Muscle of leg (tissue), 16 donors: ENCODE results near the gene RNF34. TPM values are rescaled to one million over a fixed set of nuclear protein-coding genes. Genes with fewer than 3 reads are reported as not detected.

Experiments used
- DNase-seq: peaks from one replicate; pipeline ENCODE4 v3.0.0; 2013
- H3K27ac ChIP-seq: one replicate; pipeline ENCODE4 v1.5.1; 2013; ENCODE audit warnings: mild to moderate bottlenecking, low read length, control low read depth
- H3K27me3 ChIP-seq: one replicate; pipeline ENCODE4 v1.6.1; 2013; ENCODE audit warnings: low read length; ENCODE audit not compliant: control insufficient read depth, insufficient read depth
- H3K36me3 ChIP-seq: one replicate; pipeline ENCODE4 v1.6.1; 2013; ENCODE audit warnings: low read length; ENCODE audit not compliant: control insufficient read depth, insufficient read depth
- H3K4me1 ChIP-seq: one replicate; pipeline ENCODE4 v1.6.1; 2013; ENCODE audit warnings: low read length; ENCODE audit not compliant: control insufficient read depth, insufficient read depth
- H3K4me3 ChIP-seq: one replicate; pipeline ENCODE4 v1.5.1; 2013; ENCODE audit warnings: low read length, control low read depth
- H3K9me3 ChIP-seq: replicated peaks from 2 replicates; pipeline ENCODE4 v1.6.1; 2013; ENCODE audit warnings: low read depth, low read length; ENCODE audit not compliant: control insufficient read depth
- WGBS: methylation state at CpG from one replicate; pipeline ENCODE4 v1.1.5; 2013; ENCODE audit warnings: missing lambda C conversion rate; ENCODE audit not compliant: insufficient coverage; 5-methylcytosine and 5-hydroxymethylcytosine counted together
- long read RNA-seq, 11 donors: transcript quantifications; one replicate each; lab custom pipeline, GENCODE V29; 2026
- polyA plus RNA-seq, 8 donors: library from polyadenylated mRNA; unstranded; fragments of 120-200 nt; gene quantifications; one replicate each; pipeline versions ENCODE4 v1.2.1 to v1.2.3, GENCODE V29; 2013; ENCODE audit warnings: inconsistent platforms in 1 of 8, low replicate concordance in 1 of 8; ENCODE audit not compliant: insufficient read length in 8 of 8, insufficient read depth in 1 of 8
- total RNA-seq: library from RNA; stranded (reverse); fragments of 120-200 nt; gene quantifications from one replicate; pipeline ENCODE4 v1.2.4, GENCODE V29; 2013

RNF34 gene
- 33.7 TPM for total RNA-seq
- polyA plus RNA-seq = 10 to 100 TPM; 24.0 to 30.9 (median 27.5) TPM
- long read RNA-seq, donor 1, partial matches to known transcripts = 0 of 5 reads
- long read RNA-seq, donor 1, other reads (novel, unspliced or antisense) = 0 of 5 reads
- long read RNA-seq, donor 2, partial matches to known transcripts = 0 of 3 reads
- long read RNA-seq, donor 2, other reads (novel, unspliced or antisense) = 0 of 3 reads
- long read RNA-seq, donor 3, transcript RNF34-201 (6 exons, 2,066 nt) = major isoform, 9 of 10 reads
- long read RNA-seq, donor 3, partial matches to known transcripts = 0 of 10 reads
- long read RNA-seq, donor 3, other reads (novel, unspliced or antisense) = 0 of 10 reads
- long read RNA-seq, donor 4, partial matches to known transcripts = 0 of 7 reads
- long read RNA-seq, donor 4, other reads (novel, unspliced or antisense) = 0 of 7 reads
- long read RNA-seq, donor 5, transcript RNF34-201 (6 exons, 2,066 nt) = major isoform, 22 of 27 reads
- long read RNA-seq, donor 5, partial matches to known transcripts = 0 of 27 reads
- long read RNA-seq, donor 5, other reads (novel, unspliced or antisense) = 0 of 27 reads
- long read RNA-seq, donor 6, transcript RNF34-201 (6 exons, 2,066 nt) = major isoform, 11 of 14 reads
- long read RNA-seq, donor 6, partial matches to known transcripts = 0 of 14 reads
- long read RNA-seq, donor 6, other reads (novel, unspliced or antisense) = 0 of 14 reads
- long read RNA-seq, donor 7, transcript RNF34-201 (6 exons, 2,066 nt) = major isoform, 5 of 9 reads
- long read RNA-seq, donor 7, partial matches to known transcripts = 0 of 9 reads
- long read RNA-seq, donor 7, other reads (novel, unspliced or antisense) = 0 of 9 reads
- long read RNA-seq, donor 8, transcript RNF34-201 (6 exons, 2,066 nt) = major isoform, 6 of 6 reads
- long read RNA-seq, donor 8, partial matches to known transcripts = 0 of 6 reads
- long read RNA-seq, donor 8, other reads (novel, unspliced or antisense) = 0 of 6 reads
- long read RNA-seq, donor 9, partial matches to known transcripts = 6 of 11 reads
- long read RNA-seq, donor 9, other reads (novel, unspliced or antisense) = 0 of 11 reads
- long read RNA-seq, donor 10, transcript RNF34-201 (6 exons, 2,066 nt) = major isoform, 12 of 14 reads
- long read RNA-seq, donor 10, partial matches to known transcripts = 0 of 14 reads
- long read RNA-seq, donor 10, other reads (novel, unspliced or antisense) = 0 of 14 reads
- long read RNA-seq, donor 11, transcript RNF34-201 (6 exons, 2,066 nt) = major isoform, 6 of 7 reads
- long read RNA-seq, donor 11, partial matches to known transcripts = 0 of 7 reads
- long read RNA-seq, donor 11, other reads (novel, unspliced or antisense) = 0 of 7 reads

GRCh38 chr12:121399391-121400331, at the start of gene RNF34:
RNF34 (plus strand) TSS chr12:121400118; CDS start chr12:121400213, 95 bp downstream.
- WGBS = under 1% methylated on average over 74 of the region's 77 CpGs
- peak within 1 kb of the TSS; percentile 96 for H3K27ac ChIP-seq
- peak within 1 kb of the TSS; percentile 95 for H3K4me3 ChIP-seq
- peak; percentile 99 for DNase-seq
- H3K36me3 ChIP-seq = peaks cover 2% of the 10 kb centered on the region
- H3K27me3 ChIP-seq = no peaks in the 10 kb centered on the region
- H3K4me1 ChIP-seq = peaks cover 12% of the 10 kb centered on the region
- no peaks in the 10 kb centered on the region for H3K9me3 ChIP-seq

DNA sequence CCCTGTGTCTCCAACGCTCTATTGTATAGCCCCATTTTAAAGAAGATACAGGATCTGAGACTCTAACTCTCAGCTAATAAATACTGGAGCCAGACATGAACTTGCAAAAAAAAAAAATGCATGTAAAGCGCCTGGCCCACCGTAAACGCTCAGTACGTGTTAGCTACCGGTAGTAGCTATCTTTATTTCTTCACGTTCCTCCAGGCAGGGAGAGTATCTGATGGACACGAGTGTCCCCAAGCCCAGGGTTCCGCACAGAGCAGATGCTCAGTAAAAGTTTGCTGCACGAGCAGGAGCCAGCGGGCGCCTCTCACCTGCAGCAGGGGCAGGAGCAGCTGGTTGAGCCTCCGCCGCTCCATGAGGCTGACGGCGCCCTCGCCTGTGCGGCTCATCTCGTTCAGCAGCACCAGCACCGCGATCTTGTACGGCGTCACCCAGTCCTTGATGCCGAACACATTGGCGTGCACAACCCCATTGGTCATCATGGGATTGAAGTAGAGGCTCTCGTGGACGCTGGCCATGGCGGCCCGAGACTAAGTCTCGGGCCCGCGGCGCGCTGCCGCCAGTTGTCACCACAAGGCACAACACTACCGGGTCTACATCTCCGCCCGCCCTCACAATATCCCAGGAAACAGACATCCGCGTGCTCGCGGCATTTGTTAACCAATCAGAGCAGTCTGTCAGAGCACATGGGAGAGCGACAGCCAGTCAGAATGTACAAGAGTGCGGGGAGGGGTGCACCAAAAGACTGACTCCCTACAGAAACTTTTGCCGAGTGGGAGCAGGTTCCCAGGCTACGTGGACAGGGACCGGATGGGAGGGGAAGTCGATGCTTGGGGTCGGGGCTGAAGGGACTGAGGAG, 47.9 kb upstream of the RNF34 start, which contains the start of gene ANAPC5:
Gene ANAPC5 (minus strand): TSS at position 592 of the 862 bp plus-strand sequence. CDS start 71 bp downstream, at position 521.
- peaks cover 3% of the 10 kb centered on the region for H3K36me3 ChIP-seq
- no peaks in the 10 kb centered on the region for H3K27me3 ChIP-seq
- H3K4me1 ChIP-seq = peaks cover 12% of the 10 kb centered on the region
- peak; percentile 100 for DNase-seq
- H3K4me3 ChIP-seq = peak within 1 kb of the TSS; percentile 94
- WGBS = under 1% methylated on average over 48 of the region's 49 CpGs
- H3K27ac ChIP-seq = peak within 1 kb of the TSS; percentile 95
- no peaks in the 10 kb centered on the region for H3K9me3 ChIP-seq

DNA sequence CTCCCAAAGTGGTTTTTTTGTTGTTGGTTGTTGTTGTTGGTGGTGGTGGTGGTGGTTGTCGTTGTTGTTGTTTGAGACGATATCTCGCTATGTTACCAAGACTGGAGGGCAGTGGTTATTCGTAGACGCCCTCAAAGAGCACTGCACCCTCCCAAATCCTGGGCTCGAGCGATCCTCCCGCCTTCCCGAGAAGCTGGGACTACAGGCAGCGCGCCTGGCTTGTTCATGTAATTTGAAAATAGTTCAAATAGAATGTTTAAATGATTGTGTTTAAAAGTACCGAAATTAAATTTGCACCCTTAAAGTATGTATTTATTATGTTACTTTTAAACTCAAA, 47.3 kb upstream of the RNF34 start:
- DNase-seq = no peak
- H3K9me3 ChIP-seq = no peaks in the 10 kb centered on the region
- peak overlapping the region; percentile 94 for H3K4me3 ChIP-seq
- peak overlapping the region; percentile 82 for H3K27ac ChIP-seq
- H3K4me1 ChIP-seq = peaks cover 12% of the 10 kb centered on the region
- WGBS = no CpG with 5 or more reads among the region's 12 CpGs
- H3K36me3 ChIP-seq = no peaks in the 10 kb centered on the region
- H3K27me3 ChIP-seq = no peaks in the 10 kb centered on the region

DNA sequence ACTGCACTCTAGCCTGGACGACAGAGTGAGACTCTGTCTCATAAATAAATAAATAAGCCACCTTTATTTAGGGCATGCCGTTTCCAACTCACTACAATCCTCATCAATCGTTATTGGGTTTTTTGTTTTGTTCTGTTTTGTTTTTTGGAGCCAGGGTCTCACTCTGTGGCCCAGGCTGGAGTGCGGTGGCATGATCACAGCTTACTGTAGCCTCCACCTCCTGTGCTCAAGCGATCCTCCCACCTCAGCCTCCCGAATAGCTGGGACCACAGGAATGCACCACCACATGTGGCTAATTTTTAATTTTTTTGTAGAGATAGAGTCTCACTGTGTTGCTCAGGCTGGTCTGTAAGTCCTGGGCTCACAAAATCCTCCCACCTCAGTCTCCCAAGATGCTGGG, 44.1 kb upstream of the RNF34 start:
- Histone ChIP-seq H3K4me3 (no peak overlapping the region), H3K9me3 (no peaks in the 10 kb centered on the region), H3K4me1 (peaks cover 9% of the 10 kb centered on the region), H3K27ac (no peak overlapping the region), H3K36me3 (no peaks in the 10 kb centered on the region), H3K27me3 (no peaks in the 10 kb centered on the region)
- DNase-seq = no peak
- WGBS = 100% methylated on average over 1 of the region's 6 CpGs

DNA sequence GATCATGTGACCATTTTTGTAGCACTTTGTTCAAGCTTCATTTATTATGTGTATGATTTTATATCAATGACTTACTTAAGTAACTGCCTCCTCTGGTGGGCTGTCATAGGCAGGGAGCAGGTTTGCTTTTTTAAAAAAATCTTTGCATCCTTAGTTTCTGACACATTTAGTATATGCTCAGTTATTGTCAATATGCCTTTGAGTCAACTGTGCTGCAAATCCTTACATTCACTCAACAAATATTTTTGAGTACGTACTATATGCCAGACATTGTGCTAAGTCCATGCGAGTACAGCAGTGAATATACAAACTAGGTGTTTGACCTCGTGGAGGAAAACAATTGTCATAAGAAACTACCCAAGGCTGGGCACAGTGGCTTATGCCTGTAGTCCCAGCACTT, 43.3 kb upstream of the RNF34 start:
- no peaks in the 10 kb centered on the region for H3K27me3 ChIP-seq
- no peak for DNase-seq
- no peak overlapping the region for H3K27ac ChIP-seq
- H3K36me3 ChIP-seq = no peaks in the 10 kb centered on the region
- no peak overlapping the region for H3K4me3 ChIP-seq
- no peaks in the 10 kb centered on the region for H3K9me3 ChIP-seq
- peaks cover 4% of the 10 kb centered on the region for H3K4me1 ChIP-seq
- WGBS = 92% methylated on average over 2 of the region's 3 CpGs

GRCh38 chr12:121357331-121357730, 42.6 kb upstream of the RNF34 start:
- Histone ChIP-seq H3K27me3 (no peaks in the 10 kb centered on the region), H3K36me3 (no peaks in the 10 kb centered on the region), H3K4me1 (peaks cover 4% of the 10 kb centered on the region), H3K4me3 (no peak overlapping the region), H3K27ac (no peak overlapping the region), H3K9me3 (no peaks in the 10 kb centered on the region)
- WGBS = 89% methylated on average over 1 of the region's 4 CpGs
- no peak for DNase-seq

- WGBS = 60% methylated on average over 1 of the region's 3 CpGs
- Histone ChIP-seq H3K4me1 (peaks cover 3% of the 10 kb centered on the region), H3K9me3 (no peaks in the 10 kb centered on the region), H3K36me3 (no peaks in the 10 kb centered on the region), H3K27me3 (no peaks in the 10 kb centered on the region), H3K4me3 (no peak overlapping the region), H3K27ac (no peak overlapping the region)
- no peak for DNase-seq
Measured at GRCh38 chr12:121358073-121358472, 41.8 kb upstream of the RNF34 start.

DNA sequence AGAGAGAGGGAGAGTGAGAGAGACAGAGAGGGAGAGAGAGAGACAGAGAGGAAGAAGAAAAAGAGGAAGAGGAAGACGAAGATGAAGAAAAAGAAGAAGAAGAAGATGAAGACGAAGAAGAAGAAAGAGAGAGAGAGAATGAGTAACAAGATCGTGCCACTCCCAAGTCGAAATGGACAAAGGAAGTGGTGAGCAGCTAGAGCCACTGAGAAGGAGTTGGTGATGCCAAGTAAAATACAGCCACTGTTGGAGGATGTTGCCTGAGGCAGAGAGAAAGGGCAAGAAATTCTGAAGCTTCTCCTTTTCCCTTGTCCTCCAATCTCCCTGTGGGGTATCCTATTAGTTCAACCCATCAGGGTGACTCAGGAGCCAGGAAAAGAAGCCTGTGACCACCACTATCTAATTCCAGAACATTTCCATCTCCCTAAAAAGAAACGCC, 35.2 kb upstream of the RNF34 start:
- DNase-seq = no peak
- H3K27ac ChIP-seq = no peak overlapping the region
- 63% methylated on average over 4 of the region's 5 CpGs for WGBS
- no peaks in the 10 kb centered on the region for H3K36me3 ChIP-seq
- H3K27me3 ChIP-seq = peaks cover 4% of the 10 kb centered on the region
- H3K9me3 ChIP-seq = no peaks in the 10 kb centered on the region
- H3K4me3 ChIP-seq = no peak overlapping the region
- H3K4me1 ChIP-seq = no peaks in the 10 kb centered on the region
